ENCODE data around the gene C19orf85. TPM values are rescaled to one million over a fixed set of nuclear protein-coding genes. Genes with fewer than 3 reads are reported as not detected.

Gene C19orf85
- total RNA-seq, 1 experiment from 2014 or later, result 0.74 TPM

DNA sequence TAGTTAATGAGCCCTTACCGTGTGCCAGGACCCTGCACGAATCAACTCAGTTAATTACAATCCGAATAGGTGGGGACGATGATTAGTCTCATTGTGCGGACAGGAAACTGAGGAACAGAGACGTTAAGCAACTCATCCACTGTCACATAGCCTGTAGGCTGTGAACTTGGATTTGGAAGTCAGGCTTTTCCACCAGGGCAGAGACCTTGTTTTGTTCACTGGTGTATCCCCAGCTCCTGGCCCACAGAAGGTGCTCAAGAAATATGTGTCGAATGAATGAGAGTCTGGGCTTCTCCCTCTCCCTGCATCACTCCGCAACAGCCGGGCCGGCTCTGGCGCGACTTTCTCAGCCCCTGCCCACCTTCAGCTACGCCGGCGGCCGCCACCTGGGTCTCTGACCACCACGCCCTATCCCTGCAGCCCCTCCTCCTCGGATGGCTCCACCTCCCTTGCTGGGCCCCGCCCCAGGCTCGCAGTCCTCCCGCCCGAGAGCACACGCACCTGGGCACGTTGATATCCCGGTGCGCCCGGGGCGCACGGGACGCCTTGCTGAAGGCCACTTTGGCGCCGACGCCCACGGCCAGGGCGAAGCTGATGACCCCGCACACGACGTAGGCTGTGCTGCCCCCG, 22.7 kb downstream of the C19orf85 start:
- Histone ChIP-seq H3K4me1 (replicated peaks; ENCODE audit: insufficient read depth) (no peaks in the 10 kb centered on the region), H3K9me2 (ENCODE audit: insufficient read depth) (no peaks in the 10 kb centered on the region), H3K36me3 (ENCODE audit: low read depth) (no peaks in the 10 kb centered on the region), H2AFZ (no peak overlapping the region), H3K4me2 (no peak overlapping the region), H3K9me3 (ENCODE audit: insufficient read depth, low read depth) (no peaks in the 10 kb centered on the region), H3K27me3 (ENCODE audit: insufficient read depth, low read depth) (peaks cover 46% of the 10 kb centered on the region), H3F3A (ENCODE audit: insufficient read depth, low read depth) (peaks cover 13% of the 10 kb centered on the region), H3K79me2 (ENCODE audit: low read depth) (no peaks in the 10 kb centered on the region), H3K27ac (no peak overlapping the region), H3K4me3 (no peak overlapping the region), H4K20me1 (ENCODE audit: insufficient read depth) (no peaks in the 10 kb centered on the region; the same call in 1 of the 2 replicates)
- TF ChIP-seq, protein P1, sequence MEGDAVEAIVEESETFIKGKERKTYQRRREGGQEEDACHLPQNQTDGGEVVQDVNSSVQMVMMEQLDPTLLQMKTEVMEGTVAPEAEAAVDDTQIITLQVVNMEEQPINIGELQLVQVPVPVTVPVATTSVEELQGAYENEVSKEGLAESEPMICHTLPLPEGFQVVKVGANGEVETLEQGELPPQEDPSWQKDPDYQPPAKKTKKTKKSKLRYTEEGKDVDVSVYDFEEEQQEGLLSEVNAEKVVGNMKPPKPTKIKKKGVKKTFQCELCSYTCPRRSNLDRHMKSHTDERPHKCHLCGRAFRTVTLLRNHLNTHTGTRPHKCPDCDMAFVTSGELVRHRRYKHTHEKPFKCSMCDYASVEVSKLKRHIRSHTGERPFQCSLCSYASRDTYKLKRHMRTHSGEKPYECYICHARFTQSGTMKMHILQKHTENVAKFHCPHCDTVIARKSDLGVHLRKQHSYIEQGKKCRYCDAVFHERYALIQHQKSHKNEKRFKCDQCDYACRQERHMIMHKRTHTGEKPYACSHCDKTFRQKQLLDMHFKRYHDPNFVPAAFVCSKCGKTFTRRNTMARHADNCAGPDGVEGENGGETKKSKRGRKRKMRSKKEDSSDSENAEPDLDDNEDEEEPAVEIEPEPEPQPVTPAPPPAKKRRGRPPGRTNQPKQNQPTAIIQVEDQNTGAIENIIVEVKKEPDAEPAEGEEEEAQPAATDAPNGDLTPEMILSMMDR (conservative IDR thresholded peaks at IDR 0.05), result no peak
- TF ChIP-seq EZH2 (IDR thresholded peaks at IDR 0.05; ENCODE audit: low read depth), result no peak
- CTCF ChIA-PET, result no interaction called here
- no peak for DNase-seq
- BruUV-seq (replicated peaks), result no TSS peak
- POLR2A ChIA-PET (ENCODE audit: unreplicated experiment), result no interaction called here
- intact Hi-C loops (cut with micrococcal nuclease; ENCODE audit: unreplicated experiment), result no loop called here

GRCh38 chr19:55441319-55441691, 23.2 kb downstream of the C19orf85 start:
- BruUV-seq (replicated peaks), result no TSS peak
- POLR2A ChIA-PET (ENCODE audit: unreplicated experiment), result no interaction called here

DNA sequence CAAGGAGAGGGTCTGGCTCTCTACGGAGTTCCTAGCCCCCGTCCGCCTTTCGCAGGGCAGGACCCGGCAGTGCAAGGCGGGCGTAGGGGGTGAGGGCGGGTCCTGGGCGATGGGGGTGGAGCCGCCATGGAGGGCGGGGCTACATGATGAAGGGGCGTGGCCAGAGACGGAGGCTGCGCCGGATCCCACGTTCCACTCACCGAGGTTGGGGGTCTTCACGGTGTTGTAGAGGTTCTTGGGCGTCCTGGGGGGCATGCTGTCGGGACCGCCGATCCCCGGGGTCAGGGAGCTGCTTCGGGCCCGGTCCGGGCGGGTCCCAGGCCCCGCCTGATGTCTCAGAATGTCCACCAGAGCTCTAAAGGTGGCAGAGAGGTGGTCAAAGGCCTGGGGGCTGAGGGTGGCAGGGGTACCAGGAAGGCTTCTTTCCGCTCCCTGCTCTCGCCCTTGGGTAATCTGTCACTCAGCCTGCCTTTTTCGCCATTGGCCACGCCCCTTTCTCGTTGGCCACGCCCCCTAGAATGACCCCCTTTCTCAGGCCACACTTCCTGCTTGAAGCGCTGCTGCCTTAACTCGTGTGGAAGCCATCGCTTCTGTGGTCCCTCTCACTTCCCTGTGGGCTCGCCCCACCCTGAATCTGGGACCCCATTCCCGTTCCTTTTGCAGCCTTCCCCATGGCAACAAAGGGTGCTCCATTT, 24.0 kb downstream of the C19orf85 start:
- TF ChIP-seq EZH2 (IDR thresholded peaks at IDR 0.05; ENCODE audit: low read depth), result no peak
- TF ChIP-seq, protein P1 (conservative IDR thresholded peaks at IDR 0.05), result no peak
- intact Hi-C loops (cut with micrococcal nuclease; ENCODE audit: unreplicated experiment), result no loop called here
- Histone ChIP-seq H3K36me3 (ENCODE audit: low read depth) (no peaks in the 10 kb centered on the region), H3K9me2 (ENCODE audit: insufficient read depth) (no peaks in the 10 kb centered on the region), H3K9me3 (ENCODE audit: insufficient read depth, low read depth) (no peaks in the 10 kb centered on the region), H3F3A (ENCODE audit: insufficient read depth, low read depth) (peaks cover 16% of the 10 kb centered on the region), H3K4me1 (replicated peaks; ENCODE audit: insufficient read depth) (no peaks in the 10 kb centered on the region), H3K4me2 (no peak overlapping the region), H2AFZ (no peak overlapping the region), H3K27me3 (ENCODE audit: insufficient read depth, low read depth) (peaks cover 40% of the 10 kb centered on the region), H3K4me3 (no peak overlapping the region), H4K20me1 (ENCODE audit: insufficient read depth) (no peaks in the 10 kb centered on the region; the same call in 1 of the 2 replicates), H3K79me2 (ENCODE audit: low read depth) (no peaks in the 10 kb centered on the region), H3K27ac (no peak overlapping the region)
- BruUV-seq (replicated peaks), result no TSS peak
- no peak for DNase-seq
- ChIA-PET POLR2A (ENCODE audit: unreplicated experiment) (no interaction called here), CTCF (no interaction called here)

More at GRCh38 chr19:55441319-55441691, 23.2 kb downstream of the C19orf85 start:
- Histone ChIP-seq H3K9me2 (ENCODE audit: insufficient read depth) (no peaks in the 10 kb centered on the region), H4K20me1 (ENCODE audit: insufficient read depth) (no peaks in the 10 kb centered on the region; the same call in 1 of the 2 replicates), H3K4me2 (no peak overlapping the region), H3K27me3 (ENCODE audit: insufficient read depth, low read depth) (peaks cover 42% of the 10 kb centered on the region), H3K36me3 (ENCODE audit: low read depth) (no peaks in the 10 kb centered on the region), H3K27ac (no peak overlapping the region), H3K79me2 (ENCODE audit: low read depth) (no peaks in the 10 kb centered on the region), H3K4me1 (replicated peaks; ENCODE audit: insufficient read depth) (no peaks in the 10 kb centered on the region), H3F3A (ENCODE audit: insufficient read depth, low read depth) (peaks cover 11% of the 10 kb centered on the region), H2AFZ (no peak overlapping the region), H3K4me3 (no peak overlapping the region), H3K9me3 (ENCODE audit: insufficient read depth, low read depth) (no peaks in the 10 kb centered on the region)
- intact Hi-C loops (cut with micrococcal nuclease; ENCODE audit: unreplicated experiment), result no loop called here
- CTCF ChIA-PET, result no interaction called here
- TF ChIP-seq, protein P1 (conservative IDR thresholded peaks at IDR 0.05), result no peak
- TF ChIP-seq EZH2 (IDR thresholded peaks at IDR 0.05; ENCODE audit: low read depth), result no peak
- no peak for DNase-seq

All from PC-9 (cell line).